H1 (cell line): ENCODE measurements around the gene MOB2.

ENCODE experiments used
- EGR1 ChIP-seq: IDR thresholded peaks from 2 replicates; pipeline ENCODE4 v1.6.1; 2011; ENCODE audit warnings: low read depth, low read length, borderline replicate concordance
- POLR2AphosphoS5 ChIP-seq: IDR thresholded peaks from 2 replicates; pipeline ENCODE4 v1.6.1; 2011; ENCODE audit warnings: low read depth, low read length
- TEAD4 ChIP-seq: IDR thresholded peaks from 2 replicates; pipeline ENCODE4 v1.6.1; 2012; ENCODE audit warnings: low read depth, low read length, inconsistent platforms, mixed read lengths
- TF ChIP-seq, protein P1 (sequence below), 3 experiments: IDR thresholded peaks; 1 replicate in 2 of 3; 2 replicates in 1 of 3; pipeline versions ENCODE4 v1.5.1 to v1.6.1; 2011; ENCODE audit warnings: low read length in 3 of 3, mild to moderate bottlenecking in 3 of 3, inconsistent platforms in 2 of 3, low read depth in 1 of 3, moderate library complexity in 1 of 3; ENCODE audit not compliant: insufficient read depth in 1 of 3; ENCODE audit errors: control extremely low read depth in 1 of 3

- TF ChIP-seq EGR1, result no peak
- TF ChIP-seq TEAD4, result no peak
- TF ChIP-seq, protein P1, sequence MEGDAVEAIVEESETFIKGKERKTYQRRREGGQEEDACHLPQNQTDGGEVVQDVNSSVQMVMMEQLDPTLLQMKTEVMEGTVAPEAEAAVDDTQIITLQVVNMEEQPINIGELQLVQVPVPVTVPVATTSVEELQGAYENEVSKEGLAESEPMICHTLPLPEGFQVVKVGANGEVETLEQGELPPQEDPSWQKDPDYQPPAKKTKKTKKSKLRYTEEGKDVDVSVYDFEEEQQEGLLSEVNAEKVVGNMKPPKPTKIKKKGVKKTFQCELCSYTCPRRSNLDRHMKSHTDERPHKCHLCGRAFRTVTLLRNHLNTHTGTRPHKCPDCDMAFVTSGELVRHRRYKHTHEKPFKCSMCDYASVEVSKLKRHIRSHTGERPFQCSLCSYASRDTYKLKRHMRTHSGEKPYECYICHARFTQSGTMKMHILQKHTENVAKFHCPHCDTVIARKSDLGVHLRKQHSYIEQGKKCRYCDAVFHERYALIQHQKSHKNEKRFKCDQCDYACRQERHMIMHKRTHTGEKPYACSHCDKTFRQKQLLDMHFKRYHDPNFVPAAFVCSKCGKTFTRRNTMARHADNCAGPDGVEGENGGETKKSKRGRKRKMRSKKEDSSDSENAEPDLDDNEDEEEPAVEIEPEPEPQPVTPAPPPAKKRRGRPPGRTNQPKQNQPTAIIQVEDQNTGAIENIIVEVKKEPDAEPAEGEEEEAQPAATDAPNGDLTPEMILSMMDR (IDR thresholded peaks at IDR 0.05; ENCODE audit: control extremely low read depth in 1 of 3, insufficient read depth in 1 of 3, low read depth in 1 of 3, low read length in 3 of 3), result no peak
- TF ChIP-seq POLR2AphosphoS5, result no peak
Observed at GRCh38 chr11:1519028-1520010, 32.7 kb upstream of the MOB2 start.
